HepG2 (cell line): ENCODE results near the gene MYO1B. TPM values are rescaled to one million over a fixed set of nuclear protein-coding genes. Genes with fewer than 3 reads are reported as not detected.

Experiments
- AGO1 ChIP-seq: fragments of 200-400 bp; formaldehyde crosslinking; IDR thresholded peaks from 2 replicates; pipeline ENCODE4 v1.6.1; 2017; ENCODE audit warnings: mild to moderate bottlenecking, low read depth, low read length, moderate library complexity; ENCODE audit not compliant: poor library complexity, severe bottlenecking
- CENPBD1 ChIP-seq: sonication (generic); formaldehyde crosslinking; IDR thresholded peaks from 2 replicates; pipeline ENCODE4 v1.8.0; 2022; ENCODE audit warnings: missing genetic modification reagents, low read depth, mild to moderate bottlenecking, borderline replicate concordance
- FOXO1 ChIP-seq: sonication (generic); formaldehyde crosslinking; IDR thresholded peaks from 2 replicates; pipeline ENCODE4 v1.4.0; 2020; ENCODE audit warnings: missing genetic modification reagents
- GLMP ChIP-seq: sonication (generic); formaldehyde crosslinking; IDR thresholded peaks from 2 replicates; pipeline ENCODE4 v1.9.0; 2021; ENCODE audit warnings: missing genetic modification reagents, mild to moderate bottlenecking, borderline replicate concordance
- KLF15 ChIP-seq: sonication (generic); formaldehyde crosslinking; IDR thresholded peaks from 2 replicates; pipeline ENCODE4 v1.8.1; 2023; ENCODE audit warnings: borderline replicate concordance, mild to moderate bottlenecking, inconsistent platforms, missing genetic modification reagents, mixed read lengths
- REPIN1 ChIP-seq: sonication (generic); formaldehyde crosslinking; IDR thresholded peaks from 2 replicates; pipeline ENCODE4 v1.8.0; 2022; ENCODE audit warnings: missing genetic modification reagents, low read depth, mild to moderate bottlenecking, borderline replicate concordance
- RERE ChIP-seq: IDR thresholded peaks from 2 replicates; pipeline ENCODE4 v1.6.1; 2016; ENCODE audit warnings: low read depth, missing genetic modification reagents, missing compliant biosample characterization
- ZBED4 ChIP-seq: sonication (generic); formaldehyde crosslinking; IDR thresholded peaks from 2 replicates; pipeline ENCODE4 v1.4.0; 2020; ENCODE audit warnings: missing genetic modification reagents, borderline replicate concordance
- ZBTB46 ChIP-seq: sonication (generic); formaldehyde crosslinking; IDR thresholded peaks from 2 replicates; pipeline ENCODE4 v1.4.0; 2020; ENCODE audit warnings: mild to moderate bottlenecking, missing genetic modification reagents, borderline replicate concordance
- ZBTB8A ChIP-seq: sonication (generic); formaldehyde crosslinking; IDR thresholded peaks from 2 replicates; pipeline ENCODE4 v1.4.0; 2020; ENCODE audit warnings: mild to moderate bottlenecking, low read depth, missing genetic modification reagents, borderline replicate concordance
- ZNF20 ChIP-seq: sonication (generic); formaldehyde crosslinking; IDR thresholded peaks from 2 replicates; pipeline ENCODE4 v1.4.0; 2020; ENCODE audit warnings: mild to moderate bottlenecking, moderate library complexity, missing genetic modification reagents
- ZNF205 ChIP-seq: IDR thresholded peaks from 2 replicates; pipeline ENCODE4 v1.6.1; 2018; ENCODE audit warnings: missing biosample characterization, missing genetic modification reagents
- ZNF614 ChIP-seq: IDR thresholded peaks from 2 replicates; pipeline ENCODE4 v1.6.1; 2018; ENCODE audit warnings: missing biosample characterization, missing genetic modification reagents, inconsistent platforms, borderline replicate concordance
- ZNF83 ChIP-seq: sonication (generic); formaldehyde crosslinking; IDR thresholded peaks from 2 replicates; pipeline ENCODE4 v1.4.0; 2020; ENCODE audit warnings: missing genetic modification reagents, mild to moderate bottlenecking, borderline replicate concordance
- polyA plus RNA-seq, 8 experiments: library from polyadenylated mRNA; depleted of rRNA in 3 of 8; stranded (reverse) in 7 of 8; unstranded in 1 of 8; fragments of >200 nt; fragmentation: Illumina TruSeq in 4 of 8; extraction: Trizol in 4 of 8; gene quantifications; 2 replicates each; pipeline versions ENCODE4 v1.2.1 to v1.2.3, GENCODE V29; 2011 to 2016; ENCODE audit warnings: low read depth in 4 of 8, missing spikeins in 1 of 8, mixed read lengths in 1 of 8; ENCODE audit not compliant: insufficient read depth in 1 of 8
- total RNA-seq, 5 experiments: library from RNA; depleted of rRNA; stranded (reverse); fragments of >200 nt; fragmentation: Illumina TruSeq; extraction: Trizol; gene quantifications; 2 replicates each; pipeline ENCODE4 v1.2.3, GENCODE V29; 2016; ENCODE audit warnings: low read depth in 1 of 5

The MYO1B gene
- total and polyA plus RNA-seq, 2 of the 13 experiments (the other 11 are each of a cell fraction or from before 2014, with no cell fraction given), result 36.9 to 89.8 TPM

- no peak for TF ChIP-seq RERE (CRISPR knock-in tag)
- no peak for TF ChIP-seq ZNF83
- TF ChIP-seq ZBED4 (CRISPR knock-in tag), result no peak
- no peak for TF ChIP-seq FOXO1 (CRISPR knock-in tag)
- TF ChIP-seq GLMP (CRISPR knock-in tag), result no peak
- no peak for TF ChIP-seq ZNF205 (CRISPR knock-in tag)
- TF ChIP-seq KLF15 (CRISPR knock-in tag), result no peak
- TF ChIP-seq ZNF614 (CRISPR knock-in tag), result no peak
- no peak for TF ChIP-seq ZNF20
- TF ChIP-seq ZBTB46 (CRISPR knock-in tag), result no peak
- TF ChIP-seq ZBTB8A (CRISPR knock-in tag), result no peak
- TF ChIP-seq AGO1, result no peak
- 0 out of 2 replicates have a peak, but pooled peaks have one; percentile 30 for TF ChIP-seq REPIN1 (CRISPR knock-in tag)
- no peak for TF ChIP-seq CENPBD1 (CRISPR knock-in tag)
These were observed 3.8 kb upstream of the MYO1B start (continued) for GRCh38 chr2:191241418-191241817.
